CD4-positive, alpha-beta T cell (primary cell): ENCODE measurements around the gene USP15. TPM values are rescaled to one million over a fixed set of nuclear protein-coding genes. Genes with fewer than 3 reads are reported as not detected.
"Not testable (repeated sequence)": the region's sequence is repeated elsewhere in the genome, so short reads cannot be mapped to it uniquely, and the experiment has no call there.

Source experiments
- ATAC-seq: fragments of 200-7000 bp; cut with Tn5 transposase; one replicate; pipeline ENCODE4 v1.10.0; 2022; ENCODE audit warnings: mild to moderate bottlenecking; ENCODE audit not compliant: poor library complexity
- CTCF ChIA-PET: fragments of 350-600 bp; sonication (Branson Sonifier 250); formaldehyde crosslinking; loops from one replicate; lab custom pipeline; 2021; ENCODE audit warnings: antibody characterized with exemption, inconsistent platforms; lab: Charles Lee
- POLR2A ChIA-PET: fragments of 350-600 bp; sonication (Branson Sonifier 250); formaldehyde crosslinking; loops from one replicate; lab custom pipeline; 2021; ENCODE audit warnings: antibody characterized with exemption, inconsistent platforms; lab: Charles Lee
- DNase-seq, 14 experiments: peaks; one replicate each; pipeline ENCODE4 v3.0.0-alpha.2; 2013 to 2020; ENCODE audit warnings: mixed read lengths in 2 of 14
- H3K27ac ChIP-seq, 2 donors: one replicate each; pipeline versions ENCODE4 v1.5.1 to v1.7.0; 2013; ENCODE audit warnings: low read length in 2 of 2, low read depth in 1 of 2, mild to moderate bottlenecking in 1 of 2
- H3K27me3 ChIP-seq, 2 experiments: 1 replicate in 1 of 2; 2 replicates in 1 of 2; pipeline versions ENCODE4 v1.6.1 to v1.7.0; 2013; ENCODE audit warnings: low read length in 2 of 2, control low read depth in 1 of 2, mild to moderate bottlenecking in 1 of 2, moderate library complexity in 1 of 2; ENCODE audit not compliant: insufficient read depth in 2 of 2, control insufficient read depth in 1 of 2
- H3K36me3 ChIP-seq: one replicate; pipeline ENCODE4 v1.6.1; 2013; ENCODE audit warnings: low read length, control low read depth; ENCODE audit not compliant: insufficient read depth
- H3K4me1 ChIP-seq: one replicate; pipeline ENCODE4 v1.6.1; 2013; ENCODE audit warnings: low read length, control low read depth; ENCODE audit not compliant: insufficient read depth
- H3K4me3 ChIP-seq: one replicate; pipeline ENCODE4 v1.5.1; 2013; ENCODE audit warnings: mild to moderate bottlenecking, low read length, moderate library complexity
- H3K9me3 ChIP-seq, 2 experiments: 1 replicate in 1 of 2; 2 replicates in 1 of 2; pipeline versions ENCODE4 v1.6.1 to v1.7.0; 2013; ENCODE audit warnings: low read length in 2 of 2, mild to moderate bottlenecking in 2 of 2, control low read depth in 1 of 2, moderate library complexity in 1 of 2; ENCODE audit not compliant: control insufficient read depth in 1 of 2, insufficient read depth in 1 of 2
- H3K27ac Mint-ChIP-seq: one replicate; pipeline ENCODE4 v1.8.0; 2020; ENCODE audit warnings: mixed read lengths
- H3K27me3 Mint-ChIP-seq: one replicate; pipeline ENCODE4 v1.8.0; 2021; ENCODE audit warnings: mixed read lengths
- H3K36me3 Mint-ChIP-seq: one replicate; pipeline ENCODE4 v1.8.0; 2021; ENCODE audit warnings: low read depth, mixed read lengths
- H3K4me1 Mint-ChIP-seq: one replicate; pipeline ENCODE4 v1.8.0; 2021; ENCODE audit warnings: low read depth, mixed read lengths
- H3K4me3 Mint-ChIP-seq: one replicate; pipeline ENCODE4 v1.8.0; 2020; ENCODE audit warnings: mild to moderate bottlenecking, mixed read lengths
- H3K9me3 Mint-ChIP-seq: one replicate; pipeline ENCODE4 v1.8.0; 2020; ENCODE audit warnings: mixed read lengths
- CTCF ChIP-seq: fragments of 200-600 bp; IDR thresholded peaks from one replicate; pipeline ENCODE4 v1.8.0; 2022; ENCODE audit warnings: antibody characterized with exemption, mild to moderate bottlenecking
- intact Hi-C, 2 experiments: fragments of 100-400 bp; cut with DNase I in 1 of 2; cut with micrococcal nuclease in 1 of 2; formaldehyde crosslinking; loops; one replicate each; pipeline versions ENCODE4 v1.15.1 to v1.9.0; 2023 to 2025; cut with DNase I, micrococcal nuclease
- total RNA-seq, 174 experiments: library from RNA in 2 of 174; stranded (reverse) in 2 of 174; gene quantifications; one replicate each; pipeline ENCODE4 v1.2.3 and lab custom pipeline; 2021 to 2026

USP15 gene
- total RNA-seq, 2 experiments from 2014 or later: 212 to 218 TPM

- Mint-ChIP-seq H3K27ac (no peak overlapping the region), H3K4me3 (no peak overlapping the region), H3K9me3 (peaks cover 16% of the 10 kb centered on the region), H3K36me3 (peaks cover 4% of the 10 kb centered on the region), H3K4me1 (no peaks in the 10 kb centered on the region), H3K27me3 (no peaks in the 10 kb centered on the region)
- no peak overlapping the region for H3K27ac ChIP-seq
- H3K4me3 ChIP-seq: no peak overlapping the region
- CTCF ChIA-PET: interaction anchor here (0.9 to 1.1 kb wide), 2 partner anchors 9 to 159 kb away, joined by 3 read pairs; no protein-coding TSS in a partner anchor
- DNase-seq: no peak
- no peaks in the 10 kb centered on the region for H3K27me3 ChIP-seq
- H3K4me1 ChIP-seq: no peaks in the 10 kb centered on the region
- TF ChIP-seq CTCF: no peak
- POLR2A ChIA-PET: interaction anchor here (0.6 kb wide), 1 partner anchor 19 kb away, joined by 3 read pairs; no protein-coding TSS in a partner anchor
- intact Hi-C loops: no loop called here
- peaks cover 8 to 31% of the 10 kb centered on the region in 2 experiments for H3K9me3 ChIP-seq
- H3K36me3 ChIP-seq: no peaks in the 10 kb centered on the region
- no peak for ATAC-seq
Measured at GRCh38 chr12:62446754-62447452, 186.7 kb downstream of the USP15 start.

- no peaks in the 10 kb centered on the region for H3K36me3 ChIP-seq
- intact Hi-C loops: no loop called here
- no peak overlapping the region for H3K4me3 ChIP-seq
- DNase-seq (no peak), ATAC-seq (no peak)
- H3K27ac Mint-ChIP-seq: no peak overlapping the region
- H3K27me3 ChIP-seq: no peaks in the 10 kb centered on the region
- H3K4me1 ChIP-seq: no peaks in the 10 kb centered on the region
- H3K27me3 Mint-ChIP-seq: no peaks in the 10 kb centered on the region
- ChIA-PET POLR2A (interaction anchor here (1.4 kb wide), 1 partner anchor 18 kb away, joined by 6 read pairs; the partner anchor contains the start of gene MON2), CTCF (no interaction called here)
- no peak overlapping the region for H3K27ac ChIP-seq
- H3K36me3 Mint-ChIP-seq: peaks cover 4% of the 10 kb centered on the region
- TF ChIP-seq CTCF: no peak
- H3K9me3 ChIP-seq: peaks cover 8 to 23% of the 10 kb centered on the region in 2 experiments
- peaks cover 6% of the 10 kb centered on the region for H3K9me3 Mint-ChIP-seq
- no peaks in the 10 kb centered on the region for H3K4me1 Mint-ChIP-seq
- no peak overlapping the region for H3K4me3 Mint-ChIP-seq
Measured at GRCh38 chr12:62448436-62448835, 188.2 kb downstream of the USP15 start.

GRCh38 chr12:62455429-62455828 is 195.2 kb downstream of the USP15 start:
- H3K4me3 Mint-ChIP-seq, H3K4me1 Mint-ChIP-seq, H3K9me3 Mint-ChIP-seq, H3K27me3 ChIP-seq, H3K27ac ChIP-seq, H3K36me3 Mint-ChIP-seq, DNase-seq, ATAC-seq, H3K4me1 ChIP-seq, H3K27me3 Mint-ChIP-seq, intact Hi-C loops, H3K4me3 ChIP-seq, H3K27ac Mint-ChIP-seq, CTCF ChIA-PET, POLR2A ChIA-PET, H3K9me3 ChIP-seq, H3K36me3 ChIP-seq: not testable (repeated sequence)
